Activated CD4-positive, alpha-beta memory T cell treated with anti-CD3 and anti-CD28 coated beads for 36 hours (primary cell): ENCODE data around the gene VTI1A. TPM values are rescaled to one million over a fixed set of nuclear protein-coding genes. Genes with fewer than 3 reads are reported as not detected.

ENCODE experiments used
- CTCF ChIA-PET: fragments of 350-600 bp; sonication (Branson Sonifier 250); formaldehyde crosslinking; loops from one replicate; lab custom pipeline; 2021; ENCODE audit warnings: antibody characterized with exemption, inconsistent platforms; lab: Charles Lee
- POLR2A ChIA-PET: fragments of 350-600 bp; sonication (Branson Sonifier 250); formaldehyde crosslinking; loops from one replicate; lab custom pipeline; 2021; ENCODE audit warnings: antibody characterized with exemption; lab: Charles Lee
- DNase-seq: peaks from one replicate; pipeline ENCODE4 v3.0.0-alpha.2; 2020
- H3K27ac Mint-ChIP-seq: one replicate; pipeline ENCODE4 v1.8.0; 2021; ENCODE audit warnings: mixed read lengths
- H3K27me3 Mint-ChIP-seq: one replicate; pipeline ENCODE4 v1.8.0; 2021; ENCODE audit warnings: mixed read lengths
- H3K36me3 Mint-ChIP-seq: one replicate; pipeline ENCODE4 v1.8.0; 2021; ENCODE audit warnings: mixed read lengths
- H3K4me1 Mint-ChIP-seq: one replicate; pipeline ENCODE4 v1.8.0; 2021; ENCODE audit warnings: low read depth, mixed read lengths
- H3K4me3 Mint-ChIP-seq: one replicate; pipeline ENCODE4 v1.8.0; 2021; ENCODE audit warnings: mild to moderate bottlenecking, mixed read lengths
- H3K9me3 Mint-ChIP-seq: one replicate; pipeline ENCODE4 v1.8.0; 2021; ENCODE audit warnings: mixed read lengths
- intact Hi-C: fragments of 100-400 bp; cut with micrococcal nuclease; formaldehyde crosslinking; loops from one replicate; pipeline ENCODE4 v1.15.1; 2023
- total RNA-seq, 2 experiments: library from RNA; stranded (reverse); gene quantifications; one replicate each; pipeline ENCODE4 v1.2.3, GENCODE V29; 2021

The VTI1A gene
- total RNA-seq, 2 experiments from 2014 or later, result 24.3 to 24.5 TPM

- no peak for DNase-seq
- intact Hi-C loops, result no loop called here
- no peaks in the 10 kb centered on the region for H3K27me3 Mint-ChIP-seq
- POLR2A ChIA-PET, result no interaction called here
- H3K4me1 Mint-ChIP-seq, result no peaks in the 10 kb centered on the region
- H3K27ac Mint-ChIP-seq, result peak overlapping the region; percentile 28
- CTCF ChIA-PET, result interaction anchor here (1.3 kb wide), 1 partner anchor 43 kb away, joined by 7 read pairs; no protein-coding TSS in a partner anchor
- no peaks in the 10 kb centered on the region for H3K9me3 Mint-ChIP-seq
- no peak overlapping the region for H3K4me3 Mint-ChIP-seq
- H3K36me3 Mint-ChIP-seq, result peaks cover 32% of the 10 kb centered on the region
Observed at GRCh38 chr10:112429147-112429546, 17.9 kb upstream of the VTI1A start.

GRCh38 chr10:112429654-112430230, 17.3 kb upstream of the VTI1A start:
- no peaks in the 10 kb centered on the region for H3K9me3 Mint-ChIP-seq
- POLR2A ChIA-PET, result no interaction called here
- H3K4me3 Mint-ChIP-seq, result no peak overlapping the region
- DNase-seq, result no peak
- H3K36me3 Mint-ChIP-seq, result peaks cover 34% of the 10 kb centered on the region
- H3K27me3 Mint-ChIP-seq, result no peaks in the 10 kb centered on the region
- intact Hi-C loops, result no loop called here
- H3K27ac Mint-ChIP-seq, result peak overlapping the region; percentile 28
- no peaks in the 10 kb centered on the region for H3K4me1 Mint-ChIP-seq
- CTCF ChIA-PET, result interaction anchor here (1.3 kb wide), 1 partner anchor 42 kb away, joined by 7 read pairs; no protein-coding TSS in a partner anchor

GRCh38 chr10:112433136-112433535, 13.9 kb upstream of the VTI1A start:
- Mint-ChIP-seq H3K27ac (no peak overlapping the region), H3K27me3 (no peaks in the 10 kb centered on the region), H3K4me3 (no peak overlapping the region), H3K36me3 (peaks cover 30% of the 10 kb centered on the region), H3K9me3 (no peaks in the 10 kb centered on the region), H3K4me1 (no peaks in the 10 kb centered on the region)
- ChIA-PET POLR2A (no interaction called here), CTCF (interaction anchor here (1.0 to 2.8 kb wide), 4 partner anchors 39 to 296 kb away, joined by 3 to 12 read pairs (median 7); partner anchors contain the start of gene GPAM)
- intact Hi-C loops, result no loop called here
- no peak for DNase-seq

GRCh38 chr10:112434988-112435619, 11.9 kb upstream of the VTI1A start:
- POLR2A ChIA-PET, result interaction anchor here (1.0 to 1.1 kb wide), 2 partner anchors 12 to 59 kb away, joined by 3 read pairs; partner anchors contain the start of genes VTI1A and ZDHHC6
- no peak for DNase-seq
- H3K27ac Mint-ChIP-seq, result no peak overlapping the region
- CTCF ChIA-PET, result interaction anchor here (0.6 to 2.3 kb wide), 29 partner anchors 11 to 950 kb away, joined by 3 to 17 read pairs (median 4); partner anchors contain the start of genes ACSL5, GPAM, VTI1A and ZDHHC6
- no peaks in the 10 kb centered on the region for H3K9me3 Mint-ChIP-seq
- H3K36me3 Mint-ChIP-seq, result peaks cover 24% of the 10 kb centered on the region
- intact Hi-C loops, result loop anchor here (1.0 to 2.0 kb wide), 2 partner anchors 37 to 120 kb away; no protein-coding TSS in a partner anchor
- no peak overlapping the region for H3K4me3 Mint-ChIP-seq
- H3K4me1 Mint-ChIP-seq, result no peaks in the 10 kb centered on the region
- no peaks in the 10 kb centered on the region for H3K27me3 Mint-ChIP-seq

- ChIA-PET CTCF (interaction anchor here (1.3 kb wide), 1 partner anchor 34 kb away, joined by 5 read pairs; no protein-coding TSS in a partner anchor), POLR2A (interaction anchor here (1.2 kb wide), 1 partner anchor 13 kb away, joined by 4 read pairs; no protein-coding TSS in a partner anchor)
- Mint-ChIP-seq H3K36me3 (peaks cover 34% of the 10 kb centered on the region), H3K4me1 (peaks cover 17% of the 10 kb centered on the region), H3K27ac (no peak overlapping the region), H3K4me3 (no peak overlapping the region), H3K27me3 (no peaks in the 10 kb centered on the region), H3K9me3 (no peaks in the 10 kb centered on the region)
- intact Hi-C loops, result no loop called here
- DNase-seq, result no peak
Observed at GRCh38 chr10:112438356-112438755, 8.7 kb upstream of the VTI1A start.

- ChIA-PET CTCF (interaction anchor here (1.0 to 4.2 kb wide), 2 partner anchors 30 to 66 kb away, joined by 4 to 36 read pairs; no protein-coding TSS in a partner anchor), POLR2A (interaction anchor here (1.2 kb wide), 1 partner anchor 55 kb away, joined by 3 read pairs; no protein-coding TSS in a partner anchor)
- Mint-ChIP-seq H3K4me1 (peaks cover 40% of the 10 kb centered on the region), H3K9me3 (no peaks in the 10 kb centered on the region), H3K27ac (peak overlapping the region; percentile 29), H3K27me3 (no peaks in the 10 kb centered on the region), H3K36me3 (peaks cover 48% of the 10 kb centered on the region), H3K4me3 (no peak overlapping the region)
- DNase-seq, result no peak
- intact Hi-C loops, result no loop called here
Observed at GRCh38 chr10:112441520-112441919, 5.5 kb upstream of the VTI1A start.

- DNase-seq, result no peak
- Mint-ChIP-seq H3K4me3 (peak overlapping the region; percentile 15), H3K4me1 (peaks cover 40% of the 10 kb centered on the region), H3K27me3 (no peaks in the 10 kb centered on the region), H3K36me3 (peaks cover 50% of the 10 kb centered on the region), H3K27ac (peak overlapping the region; percentile 72), H3K9me3 (no peaks in the 10 kb centered on the region)
- ChIA-PET POLR2A (no interaction called here), CTCF (interaction anchor here (1.0 to 4.2 kb wide), 4 partner anchors 14 to 304 kb away, joined by 3 to 36 read pairs (median 6); partner anchors contain the start of gene ACSL5)
- intact Hi-C loops, result no loop called here
Observed at GRCh38 chr10:112442063-112442462, 5.0 kb upstream of the VTI1A start.

- intact Hi-C loops, result loop anchor here (2.0 to 5.0 kb wide), 3 partner anchors 15 to 264 kb away; partner anchors contain the start of gene GPAM
- Mint-ChIP-seq H3K9me3 (no peaks in the 10 kb centered on the region), H3K4me3 (peak overlapping the region; percentile 96), H3K27ac (peak overlapping the region; percentile 91), H3K4me1 (peaks cover 54% of the 10 kb centered on the region), H3K27me3 (no peaks in the 10 kb centered on the region), H3K36me3 (peaks cover 49% of the 10 kb centered on the region)
- ChIA-PET CTCF (interaction anchor here (0.9 to 2.0 kb wide), 7 partner anchors 11 to 85 kb away, joined by 3 to 15 read pairs (median 4); no protein-coding TSS in a partner anchor), POLR2A (interaction anchor here (0.6 to 1.8 kb wide), 6 partner anchors 10 to 71 kb away, joined by 3 to 14 read pairs (median 4); no protein-coding TSS in a partner anchor)
- DNase-seq, result peak; percentile 42
Observed at GRCh38 chr10:112446055-112446854, 760 bp upstream of the VTI1A start.

- ChIA-PET POLR2A (interaction anchor here (0.7 to 1.8 kb wide), 8 partner anchors 9 to 264 kb away, joined by 3 to 14 read pairs (median 3); partner anchors contain the start of gene GPAM), CTCF (interaction anchor here (0.9 to 1.5 kb wide), 3 partner anchors 12 to 29 kb away, joined by 4 to 15 read pairs (median 10); no protein-coding TSS in a partner anchor)
- intact Hi-C loops, result loop anchor here (1.0 to 5.0 kb wide), 4 partner anchors 13 to 265 kb away; partner anchors contain the start of gene GPAM
- peak overlapping the region; percentile 91 for H3K27ac Mint-ChIP-seq
- no peaks in the 10 kb centered on the region for H3K27me3 Mint-ChIP-seq
- no peaks in the 10 kb centered on the region for H3K9me3 Mint-ChIP-seq
- DNase-seq, result no peak
- peak overlapping the region; percentile 96 for H3K4me3 Mint-ChIP-seq
- H3K4me1 Mint-ChIP-seq, result peaks cover 46% of the 10 kb centered on the region
- peaks cover 41% of the 10 kb centered on the region for H3K36me3 Mint-ChIP-seq
Observed at GRCh38 chr10:112447620-112447928, 559 bp downstream of the VTI1A start.

GRCh38 chr10:112448888-112449287, 1.9 kb downstream of the VTI1A start:
- DNase-seq, result no peak
- ChIA-PET POLR2A (no interaction called here), CTCF (interaction anchor here (2.7 kb wide), 1 partner anchor 23 kb away, joined by 11 read pairs; no protein-coding TSS in a partner anchor)
- Mint-ChIP-seq H3K27ac (no peak overlapping the region), H3K9me3 (no peaks in the 10 kb centered on the region), H3K27me3 (no peaks in the 10 kb centered on the region), H3K4me1 (peaks cover 37% of the 10 kb centered on the region), H3K36me3 (peaks cover 37% of the 10 kb centered on the region), H3K4me3 (peak overlapping the region; percentile 44)
- intact Hi-C loops, result loop anchor here (5.0 kb wide), 1 partner anchor 267 kb away; the partner anchor contains the start of gene GPAM
